Mucosa of descending colon (tissue), 3 donors: Measurements from ENCODE around the gene CENPP. TPM values are rescaled to one million over a fixed set of nuclear protein-coding genes. Genes with fewer than 3 reads are reported as not detected.

Experiments used
- ATAC-seq: fragments of 200-7000 bp; cut with Tn5 transposase; one replicate; pipeline ENCODE4 v1.9.1; 2020; ENCODE audit warnings: mild to moderate bottlenecking, moderate library complexity
- DNase-seq, 3 donors: peaks; one replicate each; pipeline ENCODE4 v3.0.0-alpha.2; 2020
- H3K36me3 ChIP-seq: fragments of 200-600 bp; one replicate; pipeline ENCODE4 v1.8.0; 2021; ENCODE audit warnings: low read depth, mild to moderate bottlenecking
- H3K4me1 ChIP-seq: fragments of 200-600 bp; one replicate; pipeline ENCODE4 v1.8.0; 2021; ENCODE audit warnings: low read depth, mild to moderate bottlenecking
- H3K4me3 ChIP-seq: fragments of 200-600 bp; one replicate; pipeline ENCODE4 v1.8.0; 2021; ENCODE audit warnings: mild to moderate bottlenecking
- H3K9me3 ChIP-seq: fragments of 200-600 bp; one replicate; pipeline ENCODE4 v1.8.0; 2021; ENCODE audit warnings: mild to moderate bottlenecking
- CTCF ChIP-seq: fragments of 200-600 bp; IDR thresholded peaks from one replicate; pipeline ENCODE4 v1.8.0; 2022; ENCODE audit warnings: antibody characterized with exemption, mild to moderate bottlenecking
- intact Hi-C, 2 donors: fragments of 100-400 bp; cut with DNase I in 1 of 2; cut with micrococcal nuclease in 1 of 2; formaldehyde crosslinking; loops; one replicate each; pipeline versions ENCODE4 v1.11.0 to v1.11.1; 2022; cut with DNase I, micrococcal nuclease
- total RNA-seq, 3 donors: library from RNA; stranded (reverse); fragmentation: NEBNext Ultra II Directional in 2 of 3; extraction: Animal tissue kit (Norgen Biotek cat#: 25700) in 2 of 3; gene quantifications; one replicate each; pipeline versions ENCODE4 v1.2.1 to v1.2.4, GENCODE V29; 2021 to 2023
- donor health status: DM: no; HTN: no; CAD: no; lungs with moderate emphysema.
- donor health status: DM: no; HTN: no; CAD: no.
- donor health status: DM: no; HTN: yes; CAD: no.

The CENPP gene
- total RNA-seq, 3 donors from 2014 or later, result 2.0 to 4.9 (median 3.3) TPM

GRCh38 chr9:92608241-92608908 lies 282.6 kb downstream of the CENPP start:
- H3K9me3 ChIP-seq, result no peaks in the 10 kb centered on the region
- DNase-seq (no peak), ATAC-seq (no peak)
- no peaks in the 10 kb centered on the region for H3K36me3 ChIP-seq
- no peak overlapping the region for H3K4me3 ChIP-seq
- intact Hi-C loops, result no loop called here
- no peaks in the 10 kb centered on the region for H3K4me1 ChIP-seq
- TF ChIP-seq CTCF, result no peak

- no peak for DNase-seq
- no peaks in the 10 kb centered on the region for H3K36me3 ChIP-seq
- intact Hi-C loops, result no loop called here
- H3K9me3 ChIP-seq, result no peaks in the 10 kb centered on the region
- H3K4me3 ChIP-seq, result no peak overlapping the region
- no peak for TF ChIP-seq CTCF
- no peak for ATAC-seq
- H3K4me1 ChIP-seq, result no peaks in the 10 kb centered on the region
Measured at GRCh38 chr9:92608909-92609445, 283.2 kb downstream of the CENPP start.

GRCh38 chr9:92610470-92611420 lies 285.0 kb downstream of the CENPP start:
- Histone ChIP-seq H3K4me3 (no peak overlapping the region), H3K36me3 (no peaks in the 10 kb centered on the region), H3K4me1 (no peaks in the 10 kb centered on the region), H3K9me3 (no peaks in the 10 kb centered on the region)
- DNase-seq (peak in 1 of 3 donors; percentile 27), ATAC-seq (peak; percentile 49)
- TF ChIP-seq CTCF, result no peak
- intact Hi-C loops, result no loop called here

- DNase-seq (no peak), ATAC-seq (no peak)
- Histone ChIP-seq H3K36me3 (no peaks in the 10 kb centered on the region), H3K4me3 (no peak overlapping the region), H3K9me3 (no peaks in the 10 kb centered on the region), H3K4me1 (no peaks in the 10 kb centered on the region)
- intact Hi-C loops, result no loop called here
- no peak for TF ChIP-seq CTCF
Measured at GRCh38 chr9:92611621-92612285, 286.0 kb downstream of the CENPP start.

GRCh38 chr9:92612292-92612691 lies 286.5 kb downstream of the CENPP start:
- no peak for DNase-seq
- Histone ChIP-seq H3K4me1 (no peaks in the 10 kb centered on the region), H3K36me3 (no peaks in the 10 kb centered on the region), H3K4me3 (no peak overlapping the region), H3K9me3 (no peaks in the 10 kb centered on the region)
- no peak for TF ChIP-seq CTCF
- ATAC-seq, result no peak
- intact Hi-C loops, result no loop called here
